NCI-H1417 (cell line): Measurements from ENCODE around the gene PTPRQ.
"Not testable (repeated sequence)": the region's sequence is repeated elsewhere in the genome, so short reads cannot be mapped to it uniquely, and the experiment has no call there.

Experiments
- DNase-seq, 3 experiments: peaks; one replicate each; lab custom pipeline; 2025; lab: John Stamatoyannopoulos, UW

PTPRQ gene, protein sequence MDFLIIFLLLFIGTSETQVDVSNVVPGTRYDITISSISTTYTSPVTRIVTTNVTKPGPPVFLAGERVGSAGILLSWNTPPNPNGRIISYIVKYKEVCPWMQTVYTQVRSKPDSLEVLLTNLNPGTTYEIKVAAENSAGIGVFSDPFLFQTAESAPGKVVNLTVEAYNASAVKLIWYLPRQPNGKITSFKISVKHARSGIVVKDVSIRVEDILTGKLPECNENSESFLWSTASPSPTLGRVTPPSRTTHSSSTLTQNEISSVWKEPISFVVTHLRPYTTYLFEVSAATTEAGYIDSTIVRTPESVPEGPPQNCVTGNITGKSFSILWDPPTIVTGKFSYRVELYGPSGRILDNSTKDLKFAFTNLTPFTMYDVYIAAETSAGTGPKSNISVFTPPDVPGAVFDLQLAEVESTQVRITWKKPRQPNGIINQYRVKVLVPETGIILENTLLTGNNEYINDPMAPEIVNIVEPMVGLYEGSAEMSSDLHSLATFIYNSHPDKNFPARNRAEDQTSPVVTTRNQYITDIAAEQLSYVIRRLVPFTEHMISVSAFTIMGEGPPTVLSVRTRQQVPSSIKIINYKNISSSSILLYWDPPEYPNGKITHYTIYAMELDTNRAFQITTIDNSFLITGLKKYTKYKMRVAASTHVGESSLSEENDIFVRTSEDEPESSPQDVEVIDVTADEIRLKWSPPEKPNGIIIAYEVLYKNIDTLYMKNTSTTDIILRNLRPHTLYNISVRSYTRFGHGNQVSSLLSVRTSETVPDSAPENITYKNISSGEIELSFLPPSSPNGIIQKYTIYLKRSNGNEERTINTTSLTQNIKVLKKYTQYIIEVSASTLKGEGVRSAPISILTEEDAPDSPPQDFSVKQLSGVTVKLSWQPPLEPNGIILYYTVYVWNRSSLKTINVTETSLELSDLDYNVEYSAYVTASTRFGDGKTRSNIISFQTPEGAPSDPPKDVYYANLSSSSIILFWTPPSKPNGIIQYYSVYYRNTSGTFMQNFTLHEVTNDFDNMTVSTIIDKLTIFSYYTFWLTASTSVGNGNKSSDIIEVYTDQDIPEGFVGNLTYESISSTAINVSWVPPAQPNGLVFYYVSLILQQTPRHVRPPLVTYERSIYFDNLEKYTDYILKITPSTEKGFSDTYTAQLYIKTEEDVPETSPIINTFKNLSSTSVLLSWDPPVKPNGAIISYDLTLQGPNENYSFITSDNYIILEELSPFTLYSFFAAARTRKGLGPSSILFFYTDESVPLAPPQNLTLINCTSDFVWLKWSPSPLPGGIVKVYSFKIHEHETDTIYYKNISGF (N-terminal part only)

DNA sequence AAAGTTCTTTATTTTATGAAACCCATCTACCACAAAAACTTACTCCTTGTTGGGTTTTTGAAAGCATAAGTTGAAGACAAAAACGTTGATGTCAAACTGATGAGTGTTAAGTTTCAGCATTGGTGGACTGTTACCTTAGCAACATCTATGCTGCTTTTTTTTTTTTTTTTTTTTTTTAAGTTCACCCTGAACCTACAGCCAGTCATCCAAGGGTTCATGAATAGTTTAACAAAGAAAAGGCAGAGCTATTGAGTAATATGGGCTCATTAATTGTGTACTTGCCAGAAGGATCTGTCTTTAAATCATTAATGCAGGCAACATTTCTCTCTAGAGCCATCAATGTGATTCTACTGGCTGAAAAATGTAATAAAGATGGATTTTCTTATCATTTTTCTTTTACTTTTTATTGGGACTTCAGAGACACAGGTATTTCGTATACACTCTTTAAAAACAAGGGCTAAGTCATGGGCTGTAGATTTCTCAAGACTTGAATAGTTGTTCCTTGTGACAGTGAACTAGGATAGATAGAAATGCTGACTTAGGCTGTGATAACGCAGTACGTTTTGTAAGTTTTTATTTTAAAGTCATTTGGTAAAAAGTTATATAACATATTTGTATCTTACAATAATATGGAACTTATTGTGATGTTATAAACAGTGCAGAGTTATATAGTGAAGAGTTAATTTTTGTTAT, at the start of gene PTPRQ:
Gene PTPRQ (plus strand): TSS at position 262 of the 693 bp plus-strand sequence. CDS start 111 bp downstream, at position 373.
- no peak for DNase-seq

GRCh38 chr12:80400571-80400991, 43.5 kb upstream of the PTPRQ start:
- DNase-seq, result no peak

GRCh38 chr12:80401191-80401590, 42.8 kb upstream of the PTPRQ start:
- DNase-seq, result no peak

DNA sequence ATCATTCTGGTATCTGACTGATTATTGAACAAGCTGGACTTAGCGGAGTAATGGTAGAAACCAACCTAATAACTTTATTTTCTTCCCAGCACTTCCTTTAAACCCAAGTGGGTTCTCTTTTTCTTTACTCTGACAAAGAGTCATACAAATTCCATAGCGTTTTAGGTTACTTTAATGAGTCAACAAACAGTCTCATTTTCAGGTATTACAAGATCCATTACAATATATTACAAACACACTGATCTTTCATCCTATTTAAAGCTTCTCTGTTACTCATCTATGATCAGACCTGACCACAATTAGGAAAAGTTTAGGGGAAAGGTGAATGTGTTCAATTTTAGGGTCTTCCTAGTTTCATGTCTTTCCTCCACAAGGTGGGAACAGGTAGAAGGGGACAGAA, 39.4 kb upstream of the PTPRQ start:
- no peak for DNase-seq

DNA sequence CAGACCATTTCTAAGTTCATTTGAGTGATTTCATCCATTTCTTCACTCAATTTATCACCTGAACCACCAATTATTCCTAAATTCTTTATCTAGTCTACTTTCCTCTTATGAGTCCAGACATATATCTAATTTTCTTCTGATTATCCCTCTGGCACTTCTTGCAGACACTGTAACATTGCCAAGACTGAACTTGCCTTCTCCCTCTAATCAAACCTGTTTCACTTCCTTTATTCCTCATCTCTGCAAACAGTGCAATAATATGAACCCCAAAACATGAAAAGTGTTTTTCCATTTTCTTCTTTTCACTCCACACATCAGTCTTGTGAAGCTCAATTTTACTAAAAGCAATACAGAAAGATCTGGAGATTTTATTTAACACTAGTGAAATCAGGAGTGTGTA, 37.8 kb upstream of the PTPRQ start:
- no peak for DNase-seq

- no peak for DNase-seq
Observed at GRCh38 chr12:80411787-80412186, 32.2 kb upstream of the PTPRQ start.

DNA sequence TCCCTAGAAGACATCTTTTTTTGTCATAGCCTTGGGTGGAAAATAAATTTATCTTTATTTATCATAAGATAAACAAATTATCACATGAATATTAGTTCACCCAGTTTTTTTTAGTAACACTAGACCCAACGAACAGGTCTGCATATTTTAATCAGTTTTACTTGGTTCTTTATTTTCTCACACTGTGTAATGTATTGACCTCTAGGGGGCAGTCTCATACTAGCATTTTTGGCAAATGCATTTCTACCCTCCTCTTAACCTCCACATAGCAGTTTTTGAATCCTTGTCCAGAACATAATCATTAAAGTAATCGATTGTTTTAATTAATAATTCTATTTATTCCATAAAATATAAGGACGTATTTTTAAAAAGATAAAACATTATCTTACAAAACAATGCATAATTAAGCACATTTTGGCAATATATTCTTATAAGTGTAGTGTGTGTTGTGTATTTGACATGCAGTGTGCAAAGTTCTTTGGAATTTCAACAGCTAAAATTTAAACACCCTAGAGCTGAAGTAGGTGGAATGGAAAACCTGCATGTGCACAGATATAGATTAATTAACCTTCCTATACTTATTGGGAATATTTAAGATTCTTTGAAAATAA, 31.6 kb upstream of the PTPRQ start:
- DNase-seq, result peak; percentile 38 to 85 (median 80)

DNA sequence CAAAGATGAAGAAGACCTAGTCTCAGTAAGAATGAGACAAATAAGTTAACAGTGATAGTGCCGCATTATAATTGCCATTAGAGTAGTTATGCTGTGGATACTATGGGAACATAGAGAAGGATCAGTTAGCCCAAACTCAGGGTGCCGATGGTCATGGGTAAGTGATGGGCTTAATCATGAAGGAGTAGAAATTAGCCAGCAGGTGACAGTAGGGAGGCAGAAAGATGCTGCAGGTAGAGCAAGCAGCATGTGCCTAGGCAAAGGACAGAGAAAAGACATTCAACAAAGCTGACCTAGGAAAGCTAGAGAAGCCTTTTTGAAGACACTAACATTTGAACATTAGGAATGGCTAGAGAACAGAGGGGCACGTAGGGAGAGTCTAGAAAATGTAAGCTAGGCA, 30.6 kb upstream of the PTPRQ start:
- DNase-seq, result peak in 2 of 3 experiments; percentile 20 to 48

GRCh38 chr12:80415466-80415865, 28.6 kb upstream of the PTPRQ start:
- DNase-seq, result no peak

DNA sequence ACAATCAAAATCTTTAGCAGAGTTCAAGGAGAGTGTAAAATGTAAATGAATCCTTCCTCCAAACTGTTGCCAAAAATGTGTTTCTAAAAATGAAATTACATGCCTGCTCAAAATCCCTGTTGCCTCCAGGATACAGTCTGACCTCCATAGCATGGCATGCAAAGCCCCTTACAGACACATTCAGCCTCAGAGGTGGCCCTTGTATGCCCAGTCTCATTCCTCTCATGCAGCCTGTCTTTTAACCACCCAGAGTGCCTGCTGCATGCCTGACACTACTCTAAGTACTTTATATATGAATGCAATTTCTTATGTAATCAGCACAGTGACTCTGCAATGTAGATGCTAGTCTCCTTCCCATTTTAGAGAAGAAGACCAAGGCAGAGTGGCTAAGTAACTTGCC, 24.4 kb upstream of the PTPRQ start:
- DNase-seq, result no peak

- no peak for DNase-seq
Observed at GRCh38 chr12:80420075-80420474, 24.0 kb upstream of the PTPRQ start.

- DNase-seq, result no peak
Observed at GRCh38 chr12:80422550-80422949, 21.5 kb upstream of the PTPRQ start.

GRCh38 chr12:80432061-80432460, 12.0 kb upstream of the PTPRQ start:
- no peak for DNase-seq

DNA sequence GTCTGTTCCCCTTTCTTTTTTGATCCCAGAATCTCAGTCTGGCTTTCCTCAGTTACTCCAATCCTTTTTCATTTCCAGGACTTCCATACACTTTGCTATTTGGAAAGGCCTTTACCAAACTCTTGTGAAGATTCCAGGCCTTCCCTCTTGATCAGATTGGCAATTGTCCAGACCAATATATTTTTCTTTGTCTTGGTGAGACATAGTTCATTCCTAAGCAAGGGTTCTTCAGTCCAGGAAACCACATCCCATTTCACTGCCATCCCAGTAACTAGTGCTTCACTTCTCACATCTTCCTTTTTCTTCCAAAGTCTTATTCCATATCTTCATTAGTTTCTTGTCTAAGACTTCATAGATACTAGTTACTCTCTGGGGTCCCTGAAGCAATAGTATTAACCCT, 2.1 kb upstream of the PTPRQ start:
- DNase-seq, result no peak

DNA sequence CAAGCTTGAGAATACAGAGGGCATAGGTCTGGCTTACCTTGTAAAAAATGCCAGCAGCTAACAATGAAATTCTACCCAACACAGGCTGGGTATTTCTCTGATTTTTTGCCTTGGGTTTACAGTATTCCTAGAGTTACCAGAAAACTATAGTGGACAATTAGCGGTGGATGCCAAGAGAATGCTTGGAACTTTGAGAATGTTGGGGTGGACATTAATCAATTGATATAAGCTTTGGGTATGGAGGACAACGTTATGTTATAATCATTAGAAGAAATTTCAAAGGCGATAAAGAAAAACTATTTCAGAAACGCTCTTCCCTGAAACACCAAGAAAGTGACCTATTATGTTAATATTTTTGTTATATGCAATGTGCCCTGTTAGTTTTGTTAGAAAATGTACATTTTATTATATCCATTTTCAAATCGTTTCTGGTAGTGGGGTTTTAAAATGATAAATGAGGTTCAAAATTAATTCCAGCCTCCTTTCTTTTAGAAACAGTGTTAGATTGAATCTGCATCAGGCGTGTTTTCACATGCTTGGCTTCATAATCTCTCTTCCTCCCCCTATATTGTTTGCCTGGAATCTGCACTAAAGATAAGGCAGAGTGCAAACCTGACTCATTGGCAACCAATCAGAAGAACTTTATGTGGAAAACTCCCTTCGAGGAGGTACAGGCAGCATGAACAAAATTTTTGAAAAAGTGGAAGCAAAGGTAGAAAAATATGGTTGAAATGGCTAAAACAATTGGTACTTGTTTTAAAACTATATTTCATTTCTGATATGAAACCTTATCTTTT, 1.4 kb upstream of the PTPRQ start:
- no peak for DNase-seq

DNA sequence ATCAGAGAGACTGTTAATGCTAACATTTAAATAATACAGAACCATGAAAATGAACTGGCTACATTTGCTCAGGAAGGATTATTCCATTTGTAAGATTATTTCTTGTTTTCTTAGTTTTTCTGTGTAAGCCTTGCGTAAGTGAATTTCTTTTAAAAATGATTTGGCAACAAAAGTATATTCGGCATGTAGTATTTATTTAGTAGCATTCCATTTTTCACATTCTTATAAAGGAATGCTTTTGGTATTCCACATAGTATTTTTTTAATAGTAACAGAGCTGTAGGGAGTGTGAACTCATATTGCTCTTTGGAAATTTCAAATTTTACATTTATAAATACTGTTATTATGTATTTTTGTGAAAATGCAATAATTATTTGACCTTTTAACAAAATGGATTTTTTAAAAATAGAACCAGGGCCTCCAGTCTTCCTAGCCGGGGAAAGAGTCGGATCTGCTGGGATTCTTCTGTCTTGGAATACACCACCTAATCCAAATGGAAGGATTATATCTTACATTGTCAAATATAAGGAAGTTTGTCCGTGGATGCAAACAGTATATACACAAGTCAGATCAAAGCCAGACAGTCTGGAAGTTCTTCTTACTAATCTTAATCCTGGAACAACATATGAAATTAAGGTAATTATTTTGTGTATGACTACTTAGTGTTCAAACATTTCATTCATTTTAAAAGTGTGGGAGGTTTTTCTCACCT, 1.2 kb downstream of the PTPRQ start:
- no peak for DNase-seq

GRCh38 chr12:80456513-80456912, 12.5 kb downstream of the PTPRQ start:
- no peak for DNase-seq

GRCh38 chr12:80460972-80461371, 16.9 kb downstream of the PTPRQ start:
- no peak for DNase-seq

- not testable (repeated sequence) for DNase-seq
Observed at GRCh38 chr12:80461851-80462250, 17.8 kb downstream of the PTPRQ start.

DNA sequence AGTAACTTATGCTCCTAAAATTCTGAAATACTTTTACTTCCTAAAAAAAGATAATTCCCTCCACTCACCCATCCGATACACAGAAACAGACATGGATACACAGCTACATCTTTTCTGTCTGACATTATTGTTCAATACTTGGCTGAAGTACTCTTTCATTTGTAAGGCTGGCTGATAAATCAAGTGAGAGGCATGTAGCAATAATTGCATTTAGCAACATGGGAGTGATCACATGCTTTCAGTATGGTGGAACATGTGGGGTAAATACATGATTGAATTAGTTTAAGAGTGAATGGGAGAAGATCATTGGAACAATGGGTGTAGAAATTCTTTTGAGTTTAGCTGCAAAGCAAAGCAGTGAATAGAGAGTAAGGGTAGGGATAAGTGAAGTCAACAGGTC, 25.6 kb downstream of the PTPRQ start:
- no peak for DNase-seq
